Glomerular visceral epithelial cell (primary cell): ENCODE data around the gene PARVB.

Experiments
- DNase-seq: peaks from one replicate; pipeline ENCODE4 v3.0.0-alpha.2; 2016; ENCODE audit errors: extremely low spot score

PARVB gene

GRCh38 chr22:44024288-44024921 lies at the start of gene PARVB:
Gene PARVB, plus strand, starts transcription at chr22:44024302. Its CDS starts 38 bp downstream, at chr22:44024340.
- no peak for DNase-seq

GRCh38 chr22:43975041-43975440 lies 49.1 kb upstream of the PARVB start:
- DNase-seq, result no peak

GRCh38 chr22:43976861-43977795 lies 47.0 kb upstream of the PARVB start:
- no peak for DNase-seq

- DNase-seq, result no peak
These were observed 45.5 kb upstream of the PARVB start for GRCh38 chr22:43978558-43978957.

- DNase-seq, result no peak
These were observed 43.5 kb upstream of the PARVB start for GRCh38 chr22:43980579-43980978.

GRCh38 chr22:43980996-43981395 lies 43.1 kb upstream of the PARVB start:
- DNase-seq, result no peak

- no peak for DNase-seq
These were observed 40.3 kb upstream of the PARVB start for GRCh38 chr22:43983808-43984207.

- DNase-seq, result no peak
These were observed 38.6 kb upstream of the PARVB start for GRCh38 chr22:43985532-43985931.

- no peak for DNase-seq
These were observed 35.8 kb upstream of the PARVB start for GRCh38 chr22:43988116-43988820.

GRCh38 chr22:43988960-43989359 lies 35.1 kb upstream of the PARVB start:
- no peak for DNase-seq

GRCh38 chr22:43990044-43990443 lies 34.1 kb upstream of the PARVB start:
- DNase-seq, result no peak

GRCh38 chr22:43991316-43992020 lies 32.6 kb upstream of the PARVB start:
- no peak for DNase-seq

- no peak for DNase-seq
These were observed 31.7 kb upstream of the PARVB start for GRCh38 chr22:43992331-43992821.

- peak; percentile 50 for DNase-seq
These were observed 30.9 kb upstream of the PARVB start for GRCh38 chr22:43993072-43993760.

- DNase-seq, result no peak
These were observed 30.1 kb upstream of the PARVB start for GRCh38 chr22:43994006-43994405.

- no peak for DNase-seq
These were observed 29.7 kb upstream of the PARVB start for GRCh38 chr22:43994416-43994815.

- DNase-seq, result no peak
These were observed 28.9 kb upstream of the PARVB start for GRCh38 chr22:43995057-43995685.

GRCh38 chr22:43995798-43996169 lies 28.3 kb upstream of the PARVB start:
- no peak for DNase-seq

GRCh38 chr22:43996170-43996980 lies 27.7 kb upstream of the PARVB start:
- DNase-seq, result no peak

GRCh38 chr22:43996981-43997265 lies 27.2 kb upstream of the PARVB start:
- DNase-seq, result no peak
